HG02763 (cell line): Measurements from ENCODE around the gene LGALS9C.
"Not testable (repeated sequence)": the region's sequence is repeated elsewhere in the genome, so short reads cannot be mapped to it uniquely, and the experiment has no call there.

Source experiments
- ATAC-seq: cut with Tn5 transposase; IDR thresholded peaks from one replicate; pipeline ENCODE4 v1.9.1; 2021; ENCODE audit warnings: mild to moderate bottlenecking, moderate library complexity; ENCODE audit not compliant: unreplicated experiment

LGALS9C gene

DNA sequence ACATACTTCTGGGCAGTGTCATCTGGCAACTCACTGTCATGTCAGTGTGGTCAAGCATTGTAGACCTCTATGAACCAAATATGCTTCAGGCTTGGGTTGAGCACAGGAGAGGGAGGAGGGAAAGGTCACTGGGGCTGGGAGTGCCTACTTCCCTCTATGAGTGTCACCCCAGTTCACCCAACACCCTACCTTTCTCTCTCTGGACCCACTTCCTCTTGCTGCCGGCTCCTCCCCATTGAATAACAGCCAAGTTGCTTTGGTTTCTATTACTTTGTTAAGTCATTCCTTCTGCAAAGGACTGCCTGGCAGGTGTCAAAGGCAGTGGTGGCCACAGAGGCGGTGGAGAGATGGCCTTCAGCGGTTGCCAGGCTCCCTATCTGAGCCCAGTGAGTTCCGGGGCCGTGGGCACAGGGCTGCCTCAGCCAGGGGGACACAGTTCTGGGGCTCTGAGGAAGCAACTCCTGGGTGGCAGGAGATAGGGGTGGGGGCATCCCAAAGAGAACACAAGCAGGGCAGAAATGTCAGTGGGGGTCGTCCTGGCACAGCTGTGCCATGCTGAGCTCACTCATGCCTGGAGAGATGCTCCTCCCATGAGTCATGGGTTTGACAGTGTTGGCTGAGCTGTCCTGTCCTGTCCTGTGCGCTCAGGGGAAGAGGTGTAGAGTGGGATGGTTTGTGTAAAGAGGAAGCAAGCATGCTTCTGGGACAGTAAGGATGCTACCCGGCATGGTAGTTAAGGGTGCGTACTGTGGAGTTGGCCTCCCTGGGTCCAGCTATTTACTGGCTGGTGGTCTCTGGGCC, at the start of gene LGALS9C:
LGALS9C (plus strand) TSS at position 282 of the 801 bp plus-strand sequence; CDS start at position 348, 66 bp downstream.
- peak; percentile 69 for ATAC-seq

DNA sequence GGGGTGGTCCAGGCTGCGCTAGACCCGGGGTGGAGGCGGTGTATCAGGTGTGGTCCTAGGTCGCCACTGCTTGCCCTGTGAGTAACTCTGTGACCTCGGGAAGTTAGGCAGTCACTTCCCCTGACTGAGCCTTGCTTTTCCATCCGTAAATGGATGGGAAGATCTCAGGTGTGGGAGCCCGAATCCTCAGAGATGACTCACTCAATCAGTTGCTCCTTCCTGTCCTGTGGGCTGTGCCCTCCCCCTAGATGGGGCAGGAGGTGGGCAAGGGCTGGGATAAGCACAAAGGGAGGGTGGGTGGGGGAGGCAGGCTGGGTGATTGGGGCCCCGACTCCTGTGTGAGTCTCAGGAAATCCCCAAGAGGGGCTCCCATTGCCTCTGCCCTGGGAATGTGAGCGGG, 44.4 kb upstream of the LGALS9C start:
- ATAC-seq: not testable (repeated sequence)

DNA sequence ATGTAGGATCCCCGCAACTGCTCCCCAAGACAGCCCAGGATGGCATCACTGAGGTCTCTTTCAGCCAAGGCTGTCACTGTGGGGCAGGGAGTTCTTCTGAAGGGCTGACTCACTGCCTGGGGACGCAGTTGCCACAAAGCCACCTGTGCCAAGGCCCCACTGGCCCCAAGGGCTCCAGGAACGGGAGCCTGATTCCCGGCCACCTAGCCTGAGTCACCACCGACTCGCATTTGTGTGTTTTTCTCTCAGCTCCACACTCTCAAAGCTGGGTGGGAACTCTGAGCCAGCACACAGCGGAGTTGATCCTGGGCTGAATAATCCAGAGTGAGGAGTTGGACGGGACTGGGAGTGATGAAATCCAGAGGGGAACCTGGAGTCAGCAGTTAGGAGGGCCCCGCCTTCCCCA, 37.1 kb upstream of the LGALS9C start:
- not testable (repeated sequence) for ATAC-seq

DNA sequence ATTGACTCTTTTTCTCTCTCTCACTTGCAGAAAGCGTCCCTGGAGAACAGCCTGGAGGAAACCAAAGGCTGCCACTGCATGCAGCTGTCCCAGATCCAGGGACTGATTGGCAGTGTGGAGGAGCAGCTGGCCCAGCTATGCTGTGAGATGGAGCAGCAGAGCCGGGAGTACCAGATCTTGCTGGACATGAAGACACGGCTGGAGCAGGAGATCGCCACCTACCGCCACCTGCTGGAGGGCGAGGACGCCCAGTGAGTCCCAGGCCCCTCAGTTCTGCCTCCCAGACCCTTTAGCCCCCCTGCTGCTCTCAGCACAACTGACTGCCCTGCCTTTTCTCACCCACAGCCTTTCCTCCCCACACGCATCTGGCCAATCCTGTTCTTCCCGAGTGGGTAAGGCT, 34.5 kb upstream of the LGALS9C start:
- not testable (repeated sequence) for ATAC-seq

DNA sequence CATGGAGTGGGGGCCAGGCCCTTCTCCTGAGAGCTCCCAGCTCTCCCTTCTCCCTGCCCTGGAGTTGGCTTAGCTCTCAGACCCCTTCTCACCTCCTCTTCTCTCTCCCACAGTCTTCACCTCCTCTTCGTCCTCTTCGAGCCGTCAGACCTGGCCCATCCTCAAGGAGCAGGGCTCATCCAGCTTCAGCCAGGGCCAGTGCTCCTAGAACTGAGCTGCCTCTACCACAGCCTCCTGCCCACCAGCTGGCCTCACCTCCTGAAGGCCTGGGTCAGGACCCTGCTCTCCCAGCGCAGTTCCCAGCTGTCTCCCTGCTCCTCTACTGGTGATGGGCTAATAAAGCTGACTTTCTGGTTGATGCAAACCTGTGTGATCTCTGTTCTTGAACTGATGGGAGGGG, 34.1 kb upstream of the LGALS9C start:
- ATAC-seq: not testable (repeated sequence)

DNA sequence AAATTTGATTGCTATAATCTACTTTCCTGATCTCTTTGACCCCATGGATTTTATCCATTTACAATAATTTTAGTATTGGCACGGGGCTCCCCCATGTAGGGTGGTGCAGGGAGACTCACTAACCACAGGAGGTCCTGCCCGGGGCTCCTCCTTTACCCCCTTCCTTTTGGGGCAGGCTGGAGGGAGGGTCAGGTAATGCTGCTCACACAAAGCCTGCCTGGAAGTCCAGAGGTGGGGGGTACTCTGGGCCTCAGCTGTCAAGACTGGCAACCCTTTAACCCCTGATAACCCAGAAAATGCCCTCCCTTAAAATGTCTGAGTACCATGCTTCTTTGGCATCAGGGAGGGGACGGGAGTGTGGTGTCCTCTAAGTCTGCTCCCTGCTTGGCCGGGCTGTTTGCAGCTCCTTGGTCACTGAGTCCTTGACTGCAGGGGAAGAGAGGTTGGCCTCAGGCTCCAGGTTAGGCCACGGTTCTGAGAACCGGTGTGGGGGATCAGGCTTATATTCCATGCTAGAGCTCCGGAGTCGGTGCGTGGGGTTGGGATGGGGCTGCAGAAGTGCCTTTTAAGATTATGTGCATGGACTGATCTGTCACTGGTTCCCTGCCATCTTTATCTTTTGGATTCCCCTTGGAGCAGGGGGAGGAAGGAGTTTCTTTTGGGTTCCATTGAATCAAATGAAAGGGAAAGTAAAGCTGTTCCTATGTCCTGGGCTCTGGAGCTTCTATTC, 28.9 kb upstream of the LGALS9C start:
- ATAC-seq: not testable (repeated sequence)

DNA sequence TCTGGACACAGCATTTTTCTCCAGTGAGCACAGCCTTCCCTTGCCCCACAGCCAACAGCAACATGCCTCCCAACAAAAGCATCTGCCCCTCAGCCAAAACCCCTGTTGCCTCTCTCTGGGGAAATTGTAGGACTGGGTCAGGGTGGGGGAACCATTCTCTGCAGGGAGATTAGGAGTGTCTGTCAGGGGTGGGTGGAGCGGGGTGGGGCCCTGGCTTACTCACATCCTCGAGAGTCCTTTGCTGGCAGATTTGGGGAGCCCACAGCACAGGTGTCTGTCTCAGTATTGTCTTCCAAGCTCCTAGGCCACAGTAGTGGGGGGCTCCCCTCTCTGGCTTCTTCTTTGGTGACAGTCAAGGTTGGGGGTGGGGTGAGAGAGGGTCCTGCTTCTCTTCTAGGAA, 28.3 kb upstream of the LGALS9C start:
- ATAC-seq: not testable (repeated sequence)

DNA sequence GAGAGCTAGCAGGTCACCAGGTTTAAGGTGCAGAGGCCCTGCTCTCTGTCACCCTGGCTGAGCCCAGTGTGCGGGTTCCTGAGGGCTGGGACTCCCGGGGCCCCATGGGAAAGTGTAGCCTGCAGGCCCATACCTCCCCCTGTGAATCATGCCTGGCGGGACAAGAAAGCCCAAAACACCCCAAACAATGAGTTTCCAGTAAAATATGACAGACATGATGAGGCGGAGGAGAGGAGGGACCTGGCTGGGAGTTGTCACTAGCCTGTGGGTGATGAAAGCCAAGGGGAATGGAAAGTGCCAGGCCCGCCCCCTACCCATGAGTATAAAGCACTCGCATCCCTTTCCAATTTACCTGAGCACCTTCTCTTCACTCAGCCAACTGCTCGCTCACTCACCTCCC, 26.8 kb upstream of the LGALS9C start:
- not testable (repeated sequence) for ATAC-seq

DNA sequence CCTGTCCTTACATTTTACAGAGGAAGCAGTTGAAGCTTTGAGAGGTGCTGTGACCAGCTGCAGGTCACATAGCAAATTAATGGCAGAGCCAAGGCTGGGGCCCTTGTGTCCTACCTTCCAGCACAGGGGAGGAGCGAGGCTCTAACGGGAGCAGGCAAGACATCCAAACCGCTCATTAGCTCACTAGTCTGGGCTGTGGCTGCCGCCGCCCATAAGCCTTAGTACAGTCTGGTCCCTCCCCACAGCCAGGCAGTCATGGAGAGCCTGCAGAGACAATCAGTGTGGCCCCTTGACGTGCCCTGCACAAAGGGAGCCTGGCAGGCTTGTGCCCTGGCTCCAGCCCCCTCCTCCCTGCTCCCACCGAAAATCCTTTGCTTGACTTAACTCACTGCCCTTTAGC, 25.6 kb upstream of the LGALS9C start:
- ATAC-seq: not testable (repeated sequence)

DNA sequence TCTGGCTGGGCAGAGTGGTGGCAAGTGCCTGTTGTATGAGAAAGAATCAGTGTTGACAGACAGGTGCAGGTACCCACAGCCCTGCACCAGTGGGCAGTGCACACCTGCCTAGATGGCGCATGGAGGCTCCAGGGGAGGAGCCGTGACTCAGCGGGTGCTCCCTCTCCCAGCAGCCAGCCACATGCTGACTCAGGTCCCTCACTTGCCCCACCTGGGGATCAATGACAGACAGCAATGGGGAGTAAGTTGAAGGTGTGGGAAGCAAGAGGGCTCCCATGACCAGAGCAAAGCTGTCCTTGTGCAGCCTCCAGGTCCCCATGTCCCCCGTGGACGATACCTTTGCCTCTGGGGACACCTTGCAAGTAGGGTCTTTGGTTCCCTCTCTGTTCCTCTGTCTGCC, 24.6 kb upstream of the LGALS9C start:
- ATAC-seq: not testable (repeated sequence)

DNA sequence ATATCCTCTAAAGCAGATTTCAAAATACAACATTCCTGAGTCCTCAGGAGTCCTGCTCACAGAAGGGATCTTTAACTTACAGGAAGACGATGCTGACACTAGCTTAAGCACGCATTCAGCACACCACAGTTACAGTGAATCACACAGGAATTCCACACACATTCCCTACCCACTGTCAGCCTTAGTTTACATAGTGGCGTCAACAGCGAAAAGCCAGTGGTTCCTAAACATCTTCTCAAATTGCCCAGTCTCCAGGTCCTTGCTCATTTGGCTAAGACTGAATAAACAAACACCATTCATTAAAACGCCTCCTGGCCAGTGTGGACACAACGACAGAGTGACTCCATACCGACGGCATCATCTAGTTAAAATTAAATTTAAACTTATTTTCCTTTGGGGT, 17.6 kb upstream of the LGALS9C start:
- not testable (repeated sequence) for ATAC-seq

DNA sequence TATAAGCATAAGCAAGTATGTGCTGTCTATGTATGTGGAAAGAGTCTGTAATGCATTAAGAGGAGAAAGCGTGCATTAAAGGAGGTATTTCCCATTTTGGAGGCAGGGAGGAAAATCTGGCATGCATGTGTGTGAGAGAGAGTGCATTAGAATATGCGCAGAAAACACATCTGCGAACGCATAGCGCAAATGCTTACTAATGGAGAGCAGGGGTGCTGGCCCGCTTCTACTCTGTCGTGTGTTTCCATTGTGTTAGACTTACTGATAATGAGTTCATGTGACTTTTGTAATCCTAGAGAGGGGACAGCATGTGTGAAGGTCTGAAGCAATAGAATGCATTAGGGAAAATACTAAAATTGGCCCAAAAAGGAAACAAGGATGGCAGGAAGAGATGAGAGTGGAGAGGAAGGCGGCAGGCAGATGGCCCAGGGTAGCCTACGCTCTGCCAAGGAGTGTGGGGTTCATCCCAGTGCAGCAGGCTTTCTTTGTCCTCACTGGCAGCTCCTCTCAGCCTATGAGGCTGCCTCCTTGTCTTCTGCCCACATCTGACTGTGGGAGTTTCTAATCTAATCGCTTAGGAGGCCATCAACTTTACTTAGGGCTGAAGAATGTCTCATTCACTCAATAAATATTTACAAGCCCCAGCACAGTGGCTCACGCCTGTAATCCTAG, 12.6 kb upstream of the LGALS9C start:
- ATAC-seq: not testable (repeated sequence)

DNA sequence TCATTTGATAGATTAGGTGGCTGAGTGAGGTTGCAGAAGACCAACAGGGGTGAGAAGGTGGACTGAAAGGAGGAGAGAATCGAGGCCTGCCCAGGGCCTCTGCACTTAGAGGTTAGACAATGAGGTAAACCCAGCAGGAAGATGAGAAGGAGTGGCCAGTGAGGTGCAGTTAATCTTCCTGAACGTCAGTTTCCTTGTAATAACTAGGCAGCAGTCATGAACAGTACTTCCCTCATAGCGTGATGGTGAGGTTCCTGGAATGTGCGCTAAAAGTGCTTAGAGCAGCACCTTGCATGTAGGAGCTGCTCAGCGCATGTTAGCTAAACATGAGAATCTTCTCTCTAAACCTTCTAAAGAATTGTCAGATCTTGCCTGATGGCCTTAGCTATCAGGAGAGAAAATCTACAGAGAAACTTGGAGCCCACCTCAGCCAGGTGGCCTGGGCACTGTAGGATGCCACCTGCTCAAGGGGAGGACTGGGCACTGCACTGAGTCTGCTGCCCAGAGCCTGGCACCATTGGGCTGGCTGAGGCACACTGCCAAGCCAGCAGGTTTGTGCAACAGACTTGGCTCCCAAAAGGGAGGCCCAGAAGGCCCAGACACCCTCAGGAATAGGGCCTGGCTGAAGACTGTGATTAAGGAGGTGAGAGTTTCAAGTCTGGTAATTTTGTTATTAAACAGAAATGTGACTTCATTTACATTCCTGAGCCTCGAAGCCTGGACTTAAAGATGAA, 10.2 kb upstream of the LGALS9C start:
- not testable (repeated sequence) for ATAC-seq

DNA sequence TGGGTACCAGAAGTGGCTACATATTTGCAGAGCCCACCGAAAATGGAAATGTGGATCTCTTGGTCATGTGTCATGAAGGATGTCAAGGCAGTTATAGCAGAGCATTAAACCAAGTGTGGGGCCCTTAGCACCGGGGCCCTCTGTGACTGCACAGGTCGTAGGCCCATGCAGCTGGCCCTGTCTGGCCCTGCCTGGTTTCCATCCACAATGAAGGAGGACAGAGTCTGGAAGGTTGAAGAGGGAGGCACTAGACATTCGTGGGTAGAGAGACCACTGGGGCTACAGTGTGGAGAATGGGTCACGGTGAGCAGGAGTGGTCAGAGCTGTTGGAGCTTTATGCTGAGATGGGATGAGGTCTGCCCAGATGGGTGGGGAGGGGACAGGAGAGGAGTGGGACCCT, 9.6 kb upstream of the LGALS9C start:
- not testable (repeated sequence) for ATAC-seq

DNA sequence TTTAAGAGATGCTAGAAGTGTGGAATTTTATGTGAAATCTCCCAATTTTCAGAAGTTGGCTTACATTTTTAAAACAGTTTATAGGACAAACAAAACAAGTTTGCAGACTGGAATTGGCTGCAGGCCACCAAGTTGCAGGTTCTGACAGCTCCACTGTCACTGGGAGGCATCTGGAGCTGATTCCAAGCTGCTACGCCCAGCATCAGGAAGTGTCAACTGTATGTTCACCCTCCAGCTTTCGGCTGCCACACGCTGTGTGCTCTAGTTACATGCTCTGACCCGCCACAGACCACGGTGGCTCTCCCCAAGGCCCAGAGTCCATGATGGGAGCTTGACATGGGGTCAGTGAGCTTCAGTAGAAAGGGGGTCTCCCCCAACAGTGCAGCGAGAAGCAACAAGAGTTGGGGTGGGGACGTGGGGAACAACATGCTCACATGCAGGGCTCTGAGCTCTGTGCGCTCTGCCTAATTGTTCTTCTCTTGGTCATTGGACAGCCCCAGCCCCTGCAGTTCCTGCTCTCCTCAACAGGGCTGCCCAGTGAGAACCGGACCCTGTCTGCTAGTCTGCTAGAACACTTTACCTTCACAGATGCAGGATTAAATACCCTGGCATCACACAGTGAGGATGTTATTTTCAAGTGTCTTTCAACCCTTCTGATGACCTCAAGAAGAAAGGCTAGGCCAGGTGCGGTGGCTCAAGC, 8.0 kb upstream of the LGALS9C start:
- not testable (repeated sequence) for ATAC-seq

DNA sequence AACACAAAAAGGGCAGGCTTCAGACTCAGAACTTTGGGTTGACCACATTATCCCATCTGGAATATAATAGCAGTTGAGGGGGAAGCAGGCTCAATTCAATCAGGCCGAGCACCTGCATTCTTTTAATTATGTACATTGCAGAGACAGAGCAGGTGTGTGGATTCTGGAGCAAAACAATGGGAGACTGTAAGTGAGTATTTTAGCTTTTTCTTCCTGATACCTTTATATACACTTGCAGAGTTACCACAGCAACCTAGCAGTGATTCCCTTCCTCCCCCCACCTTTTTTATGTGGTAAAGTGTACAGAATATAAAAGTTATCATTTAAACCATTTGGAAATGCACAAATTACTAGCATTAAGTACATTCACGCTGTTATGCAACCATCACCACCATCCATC, 6.8 kb upstream of the LGALS9C start:
- not testable (repeated sequence) for ATAC-seq

DNA sequence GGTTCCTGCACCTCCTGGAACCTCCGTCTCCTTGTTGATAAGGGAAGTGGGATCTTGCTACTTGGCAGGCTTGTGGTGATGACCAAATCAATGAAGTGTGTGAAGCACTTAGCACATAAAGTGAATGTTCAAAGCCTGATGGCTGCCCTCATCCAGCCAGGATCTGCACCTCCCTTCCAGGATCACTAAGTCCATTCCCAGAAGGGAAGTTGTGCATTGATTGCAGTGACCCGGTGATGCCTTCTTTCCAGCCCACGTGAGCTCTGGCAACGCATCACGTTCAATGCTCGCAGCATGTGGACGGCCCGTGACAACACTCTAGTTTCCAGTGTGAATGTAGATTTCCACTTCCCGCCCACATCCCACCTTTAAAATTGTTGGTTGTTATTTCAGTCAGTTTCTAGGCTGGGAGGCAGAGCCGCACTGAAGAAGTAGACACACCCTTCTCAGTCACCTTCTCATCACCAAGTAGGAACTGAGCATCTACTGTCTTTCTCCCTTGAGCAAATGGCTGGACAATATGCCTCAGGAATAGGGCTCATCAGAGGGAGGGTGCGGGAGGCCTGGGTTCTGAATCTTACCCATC, 6.2 kb upstream of the LGALS9C start:
- not testable (repeated sequence) for ATAC-seq

DNA sequence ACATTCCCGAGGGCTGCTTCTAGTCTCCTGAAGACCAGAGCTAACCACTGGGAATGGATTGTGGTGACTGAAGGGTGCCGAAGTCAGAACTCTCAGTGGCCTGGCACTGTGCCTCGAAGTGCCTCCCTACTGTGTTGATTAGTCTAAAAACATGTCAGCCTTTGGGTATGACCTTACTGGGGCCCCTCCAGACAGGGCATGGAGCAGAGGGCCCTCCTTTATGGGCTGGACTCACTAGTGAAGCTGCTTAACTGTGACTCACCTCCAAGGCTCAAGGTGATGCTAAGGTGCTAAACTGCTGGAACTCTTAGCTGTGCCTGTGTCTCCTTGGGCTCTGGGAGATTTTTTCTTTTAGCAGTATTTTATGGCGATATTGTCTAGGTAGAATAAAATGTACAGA, 2.6 kb upstream of the LGALS9C start:
- ATAC-seq: not testable (repeated sequence)

DNA sequence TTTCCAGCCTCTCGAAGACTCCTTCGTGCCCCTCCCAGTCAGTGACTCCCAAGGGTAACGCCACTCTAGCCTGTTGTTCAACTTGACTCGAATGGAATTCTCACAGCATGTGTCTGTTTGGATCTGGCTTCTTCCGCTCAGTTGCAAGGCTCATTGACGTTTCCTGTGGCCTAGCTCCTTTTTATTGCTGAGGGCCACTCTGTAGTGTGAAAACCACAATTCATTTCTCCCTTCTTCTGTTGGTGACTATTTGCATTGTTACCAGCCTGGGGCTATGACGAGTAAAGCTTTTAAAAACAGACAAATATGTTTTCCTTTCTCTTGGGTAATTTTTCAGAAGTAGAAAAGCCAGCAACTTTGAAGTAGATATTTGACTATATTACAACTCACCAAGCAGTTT, 1.8 kb upstream of the LGALS9C start:
- ATAC-seq: not testable (repeated sequence)

DNA sequence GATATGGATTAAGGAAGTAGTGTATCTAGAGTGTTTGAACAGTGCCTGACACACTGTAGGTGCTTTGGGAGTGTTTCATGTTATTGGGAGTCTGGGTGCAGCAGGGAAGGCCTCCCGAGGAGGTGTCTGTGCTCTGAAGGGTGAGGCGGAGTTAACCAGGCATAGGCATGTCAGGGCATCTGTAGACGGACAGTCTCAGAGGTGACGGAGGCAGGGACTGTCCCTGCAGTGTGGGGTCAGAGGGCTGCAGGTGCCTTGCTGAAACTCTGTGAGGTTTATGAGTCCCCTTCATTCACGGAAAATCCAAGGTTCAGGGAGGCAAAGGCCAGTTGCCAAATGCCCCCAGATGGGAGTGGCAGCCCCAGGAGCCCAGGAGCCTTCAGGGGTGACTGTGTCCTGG, 778 bp downstream of the LGALS9C start:
- not testable (repeated sequence) for ATAC-seq
